LNCaP clone FGC (cell line): ENCODE results near the gene SYCE1.
A peak's percentile ranks its signal among the peaks of the same experiment; 100 is the strongest.
"Not testable (repeated sequence)": the region's sequence is repeated elsewhere in the genome, so short reads cannot be mapped to it uniquely, and the experiment has no call there.

ENCODE experiments used
- DNase-seq: peaks from one replicate; pipeline ENCODE4 v3.0.0-alpha.2; 2011; ENCODE audit warnings: low read depth
- H3K4me3 ChIP-seq: 2 replicates; pipeline ENCODE4 v1.5.1; 2011; ENCODE audit warnings: mild to moderate bottlenecking, low read depth, low read length, control low read depth
- CTCF ChIP-seq: IDR thresholded peaks from 2 replicates; pipeline ENCODE4 v1.5.1; 2012; ENCODE audit warnings: mild to moderate bottlenecking; ENCODE audit not compliant: control insufficient read depth, insufficient read depth; ENCODE audit errors: extremely low read depth

The SYCE1 gene

GRCh38 chr10:133523631-133524203 is 41.7 kb downstream of the SYCE1 start:
- no peak for TF ChIP-seq CTCF
- DNase-seq, result no peak
- H3K4me3 ChIP-seq, result no peak overlapping the region

- peak; percentile 11 for DNase-seq
- peak; percentile 78 for TF ChIP-seq CTCF
- H3K4me3 ChIP-seq, result peak overlapping the region; percentile 49
Measured at GRCh38 chr10:133520193-133520738, 45.1 kb downstream of the SYCE1 start.

GRCh38 chr10:133518517-133518916 is 46.9 kb downstream of the SYCE1 start:
- H3K4me3 ChIP-seq, DNase-seq: not testable (repeated sequence)

GRCh38 chr10:133516057-133516456 is 49.3 kb downstream of the SYCE1 start:
- no peak for DNase-seq
- no peak overlapping the region for H3K4me3 ChIP-seq
- no peak for TF ChIP-seq CTCF

- no peak overlapping the region for H3K4me3 ChIP-seq
- TF ChIP-seq CTCF, result no peak
- no peak for DNase-seq
Measured at GRCh38 chr10:133515471-133515870, 49.9 kb downstream of the SYCE1 start.

GRCh38 chr10:133511907-133512528 is 53.4 kb downstream of the SYCE1 start:
- no peak overlapping the region for H3K4me3 ChIP-seq
- no peak for DNase-seq

GRCh38 chr10:133511408-133511807 is 54.0 kb downstream of the SYCE1 start:
- H3K4me3 ChIP-seq, result no peak overlapping the region
- no peak for DNase-seq
- TF ChIP-seq CTCF, result no peak

More at GRCh38 chr10:133511907-133512528, 53.4 kb downstream of the SYCE1 start:
- TF ChIP-seq CTCF, result no peak
